GM19193 (cell line): ENCODE results near the gene TARDBP.

Experiments
- POLR2A ChIP-seq: IDR thresholded peaks from 4 replicates; pipeline ENCODE4 v1.6.1; 2011; ENCODE audit not compliant: insufficient read depth, insufficient read length; ENCODE audit errors: extremely low read depth

TARDBP gene

GRCh38 chr1:11054181-11054580 is 41.7 kb downstream of the TARDBP start:
- no peak for TF ChIP-seq POLR2A

GRCh38 chr1:11054666-11055065 is 42.2 kb downstream of the TARDBP start:
- TF ChIP-seq POLR2A: no peak

DNA sequence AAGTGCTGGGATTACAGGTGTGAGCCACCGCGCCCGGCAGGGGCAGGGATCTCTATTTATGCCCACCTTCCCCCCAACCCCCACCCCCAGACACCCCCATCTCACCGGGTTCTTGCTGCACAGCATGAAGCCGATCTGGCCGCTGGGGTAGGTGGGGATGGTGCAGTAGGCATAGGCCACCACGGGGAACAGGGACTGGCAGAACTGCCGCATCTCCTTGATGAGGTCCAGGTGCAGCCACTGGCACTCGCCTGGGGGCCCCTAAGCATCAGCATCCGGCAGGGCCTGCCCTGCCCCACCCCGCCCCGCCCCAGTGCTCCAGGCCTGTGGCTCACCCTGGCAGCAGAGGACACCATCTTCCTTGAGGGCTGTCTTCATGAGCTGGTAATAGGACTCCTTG is 43.2 kb downstream of the TARDBP start:
- no peak for TF ChIP-seq POLR2A

GRCh38 chr1:11056504-11056903 is 44.0 kb downstream of the TARDBP start:
- no peak for TF ChIP-seq POLR2A

DNA sequence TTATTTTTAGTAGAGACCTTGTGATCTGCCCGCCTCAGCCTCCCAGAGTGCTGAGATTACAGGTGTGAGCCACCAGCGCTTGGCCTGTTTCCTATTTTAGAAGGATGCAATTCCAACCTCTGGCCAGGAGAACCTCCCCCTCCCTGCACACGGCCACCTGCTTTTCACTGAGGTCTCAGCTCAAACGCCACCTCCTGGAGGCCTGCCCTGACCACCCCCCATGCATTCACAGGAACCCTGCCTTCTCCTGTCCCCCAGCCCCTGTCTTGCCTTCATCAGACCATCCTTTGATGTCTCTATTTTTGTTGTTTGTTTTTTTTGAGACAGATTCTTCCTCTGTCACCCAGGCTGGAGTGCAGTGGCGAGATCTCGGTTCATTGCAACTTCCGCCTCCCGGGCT is 45.0 kb downstream of the TARDBP start:
- no peak for TF ChIP-seq POLR2A

- TF ChIP-seq POLR2A: no peak
Observed at GRCh38 chr1:11058026-11058425, 45.6 kb downstream of the TARDBP start.

DNA sequence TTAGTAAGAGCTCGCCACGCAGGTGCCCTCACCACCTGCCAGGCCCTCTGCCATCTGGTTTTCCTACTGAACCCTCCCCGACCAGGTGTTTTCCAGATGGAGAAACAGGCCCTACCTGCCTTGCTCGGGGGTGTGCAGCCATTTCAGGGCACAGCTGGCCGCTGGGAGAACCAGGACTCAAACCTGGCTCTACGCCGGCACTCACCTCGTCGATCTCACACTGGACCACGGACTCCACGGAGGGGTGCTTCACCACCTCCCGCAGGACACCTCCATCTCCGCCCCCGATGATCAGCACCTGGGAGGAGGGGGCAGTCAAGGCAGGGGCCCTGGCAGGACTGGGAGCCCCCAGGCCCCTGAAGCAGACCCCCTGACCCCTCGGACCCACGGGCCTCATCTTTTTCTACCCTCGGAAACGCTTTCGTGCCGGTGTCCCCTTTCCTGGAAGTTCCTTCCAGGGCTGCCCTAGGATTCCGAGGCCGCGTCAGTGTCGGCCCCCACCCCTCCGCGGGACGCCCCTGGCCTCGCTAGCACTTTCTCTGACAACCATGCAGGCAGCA is 46.2 kb downstream of the TARDBP start:
- TF ChIP-seq POLR2A: no peak

DNA sequence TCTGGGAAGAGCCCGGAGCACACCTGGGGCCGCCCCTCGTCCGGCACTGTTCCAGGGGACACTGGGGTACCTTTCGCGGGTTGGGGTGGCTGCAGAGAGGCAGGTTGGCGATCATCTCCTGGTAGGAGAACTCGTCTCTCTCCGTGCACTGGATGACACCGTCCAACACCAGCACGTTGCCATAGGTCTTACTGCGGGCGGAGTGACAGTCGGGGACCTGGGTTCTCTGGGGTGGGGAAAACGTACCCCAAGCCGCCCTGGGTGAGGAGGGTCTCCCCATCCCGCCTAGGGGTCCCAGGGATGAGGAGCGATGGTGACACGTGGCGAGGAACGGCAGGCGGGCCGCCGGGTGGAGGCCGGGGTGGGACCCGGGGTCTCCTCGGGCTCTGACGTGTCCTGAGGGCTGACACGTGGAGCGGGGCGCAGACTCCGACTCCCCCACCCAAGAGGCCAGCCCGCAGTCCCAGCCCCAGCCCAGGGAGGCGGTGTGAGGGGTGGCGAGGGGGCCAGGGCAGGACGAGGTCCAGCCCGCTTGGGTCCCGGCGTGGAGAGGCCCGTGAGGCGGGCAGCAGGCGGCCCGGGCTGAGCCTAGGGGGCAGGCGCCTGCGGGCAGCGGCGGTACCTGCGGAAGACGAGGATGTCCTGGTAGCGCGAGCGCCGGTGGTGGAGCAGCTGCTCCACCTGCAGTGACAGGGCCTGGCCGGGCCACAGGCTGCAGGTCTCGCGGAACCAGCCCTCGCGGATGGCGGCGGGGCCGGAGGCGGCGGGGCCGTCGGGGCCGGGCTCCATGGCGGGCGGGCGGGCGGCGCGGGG is 46.9 kb downstream of the TARDBP start:
- no peak for TF ChIP-seq POLR2A

GRCh38 chr1:11059968-11060830 is 47.7 kb downstream of the TARDBP start, which contains the start of gene SRM:
Gene SRM (minus strand): TSS chr1:11060018. CDS start chr1:11059943, 75 bp downstream.
- TF ChIP-seq POLR2A: peak; percentile 74

GRCh38 chr1:11061652-11062365 is 49.4 kb downstream of the TARDBP start:
- no peak for TF ChIP-seq POLR2A

DNA sequence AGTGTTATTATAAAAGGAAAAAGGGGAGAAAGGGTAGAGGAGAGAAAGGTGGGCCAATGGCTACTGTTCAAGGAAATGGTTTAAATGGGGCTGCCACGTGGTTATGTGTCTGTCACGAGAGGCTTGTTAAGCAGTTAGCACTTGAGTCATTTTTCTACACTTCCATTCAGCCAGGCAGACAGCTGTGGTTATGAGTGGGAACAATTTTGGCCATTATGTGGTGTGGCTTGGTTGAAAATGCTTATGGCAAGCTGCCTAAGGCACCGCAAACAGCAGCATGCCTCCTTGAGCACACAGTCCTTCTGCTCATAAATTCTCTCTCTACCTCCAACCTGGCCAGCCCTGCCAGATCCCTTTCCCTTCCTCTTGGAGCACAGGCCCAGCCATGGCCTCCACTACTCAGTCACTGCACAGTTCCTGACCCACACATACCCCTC is 50.5 kb downstream of the TARDBP start:
- TF ChIP-seq POLR2A: no peak

DNA sequence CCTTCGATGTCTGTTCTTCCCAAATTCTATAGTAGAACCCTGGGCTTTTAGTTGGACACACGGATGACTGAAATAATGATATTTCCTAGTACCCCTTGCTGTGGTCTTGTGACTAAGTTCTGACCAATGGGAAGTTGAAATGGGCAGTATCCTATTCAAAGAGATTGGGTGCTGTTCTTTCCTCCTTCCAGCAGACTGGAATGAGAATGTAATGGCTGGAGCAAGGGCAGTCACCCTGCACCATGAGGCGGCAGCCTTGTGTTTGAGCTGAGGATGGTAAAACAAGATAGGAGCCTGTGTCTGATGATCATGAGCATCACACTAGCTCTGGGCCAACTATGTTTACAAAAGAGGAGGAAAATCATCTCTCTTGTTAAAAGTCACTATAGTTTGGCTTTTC is 52.5 kb downstream of the TARDBP start:
- no peak for TF ChIP-seq POLR2A

DNA sequence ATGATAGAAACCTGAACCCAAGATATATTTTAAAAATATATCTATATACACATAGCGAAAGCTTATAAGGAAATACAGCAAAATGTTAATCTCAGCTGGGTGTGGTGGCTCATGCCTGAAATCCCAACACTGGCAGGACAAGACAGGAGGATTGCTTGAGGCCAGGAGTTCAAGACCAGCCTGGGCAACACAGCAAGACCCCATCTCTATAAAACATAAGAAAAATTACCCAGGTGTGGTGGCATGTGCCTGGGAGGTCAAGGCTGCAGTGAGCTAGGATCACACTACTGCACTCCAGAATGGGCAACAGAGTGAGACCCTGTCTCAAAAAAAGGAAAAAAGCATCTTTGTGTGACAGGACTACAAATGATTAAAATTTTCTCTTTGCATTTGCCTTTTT is 53.3 kb downstream of the TARDBP start:
- TF ChIP-seq POLR2A: no peak

DNA sequence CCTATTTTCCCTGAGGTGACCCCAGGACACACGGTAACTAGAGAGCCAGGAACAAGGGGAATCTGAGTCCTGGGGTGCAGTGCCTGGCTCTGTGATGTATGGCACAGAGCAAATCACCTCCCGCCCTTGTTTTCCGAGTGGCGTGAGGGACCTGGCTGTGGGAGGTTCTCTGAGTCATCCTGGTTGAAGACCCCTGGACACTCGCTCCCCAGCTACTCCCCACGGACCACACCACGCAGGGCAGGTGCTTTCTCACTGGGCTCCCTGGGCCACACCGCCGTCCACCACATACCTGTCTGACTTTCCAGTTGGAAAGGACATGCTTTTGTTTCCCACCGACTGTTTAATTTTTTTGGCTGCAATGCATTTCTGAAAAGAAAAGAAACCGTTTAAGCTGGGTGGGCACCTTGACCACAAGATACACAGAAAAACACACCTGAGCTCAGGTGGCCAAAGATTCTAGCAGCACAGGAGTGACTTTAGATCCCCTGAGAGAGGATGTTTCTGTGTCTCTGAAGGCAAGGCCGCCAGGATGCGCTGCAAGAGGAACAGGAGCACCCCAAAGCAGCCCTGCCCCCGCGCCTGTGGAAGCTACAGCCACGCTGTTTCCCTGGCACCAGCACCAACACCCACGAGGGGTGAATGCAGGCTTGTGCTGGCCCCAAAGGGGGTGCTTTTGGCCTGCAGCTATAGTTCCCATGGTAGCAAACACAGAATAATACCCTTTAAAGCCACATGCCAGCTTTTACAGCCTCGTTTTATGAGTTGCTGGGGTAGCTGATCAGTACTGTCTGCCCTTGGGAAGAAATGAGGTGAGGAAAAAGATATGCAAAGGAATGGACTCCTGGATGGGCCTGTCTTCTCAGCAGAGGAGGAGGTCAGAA is 55.5 kb downstream of the TARDBP start:
- no peak for TF ChIP-seq POLR2A
